H9 (cell line): ENCODE results near the gene DTD1. TPM values are rescaled to one million over a fixed set of nuclear protein-coding genes. Genes with fewer than 3 reads are reported as not detected.

Experiments used
- DNase-seq: peaks from one replicate; pipeline ENCODE4 v3.0.0-alpha.2; 2017
- H2AFZ ChIP-seq: one replicate; pipeline ENCODE4 v1.6.1; 2013; ENCODE audit warnings: mild to moderate bottlenecking, low read length, control low read depth, moderate library complexity
- H2AK5ac ChIP-seq: 2 replicates; pipeline ENCODE4 v1.6.1; 2013; ENCODE audit warnings: low read length, control low read depth, mixed read lengths; ENCODE audit not compliant: insufficient read length
- H2BK120ac ChIP-seq: one replicate; pipeline ENCODE4 v1.6.1; 2013; ENCODE audit warnings: low read depth, mild to moderate bottlenecking, low read length, control low read depth, inconsistent platforms; ENCODE audit not compliant: poor library complexity, severe bottlenecking
- H2BK12ac ChIP-seq: 2 replicates; pipeline ENCODE4 v1.6.1; 2013; ENCODE audit warnings: low read length, control low read depth, mixed read lengths, low read depth; ENCODE audit not compliant: insufficient read length
- H2BK15ac ChIP-seq: 2 replicates; pipeline ENCODE4 v1.6.1; 2013; ENCODE audit warnings: low read depth, low read length, control low read depth
- H2BK20ac ChIP-seq: one replicate; pipeline ENCODE4 v1.6.1; 2013; ENCODE audit warnings: low read depth, mild to moderate bottlenecking, low read length, control low read depth, inconsistent platforms; ENCODE audit not compliant: poor library complexity, severe bottlenecking
- H2BK5ac ChIP-seq: 2 replicates; pipeline ENCODE4 v1.6.1; 2013; ENCODE audit warnings: low read length, control low read depth, mixed read lengths; ENCODE audit not compliant: insufficient read length
- H3K14ac ChIP-seq: 2 replicates; pipeline ENCODE4 v1.6.1; 2013; ENCODE audit warnings: low read length, control low read depth; ENCODE audit not compliant: insufficient read depth
- H3K18ac ChIP-seq: 2 replicates; pipeline ENCODE4 v1.6.1; 2013; ENCODE audit warnings: low read depth, mild to moderate bottlenecking, mixed read lengths, low read length, control low read depth; ENCODE audit not compliant: insufficient read length
- H3K23ac ChIP-seq: 2 replicates; pipeline ENCODE4 v1.6.1; 2013; ENCODE audit warnings: low read length, control low read depth, mixed read lengths, low read depth; ENCODE audit not compliant: insufficient read length
- H3K23me2 ChIP-seq: 2 replicates; pipeline ENCODE4 v1.6.1; 2013; ENCODE audit warnings: low read depth, mild to moderate bottlenecking, mixed read lengths, low read length, control low read depth; ENCODE audit not compliant: insufficient read length, poor library complexity, severe bottlenecking
- H3K27ac ChIP-seq: 2 replicates; pipeline ENCODE4 v1.5.1; 2013; ENCODE audit warnings: low read length, control low read depth, mixed read lengths, low read depth; ENCODE audit not compliant: insufficient read length
- H3K27me3 ChIP-seq: 2 replicates; pipeline ENCODE4 v1.6.1; 2013; ENCODE audit warnings: low read length, control low read depth, inconsistent platforms; ENCODE audit not compliant: insufficient read depth
- H3K4ac ChIP-seq: 2 replicates; pipeline ENCODE4 v1.6.1; 2013; ENCODE audit warnings: low read depth, mild to moderate bottlenecking, control low read depth, inconsistent platforms, low read length, moderate library complexity
- H3K4me1 ChIP-seq: 2 replicates; pipeline ENCODE4 v1.6.1; 2013; ENCODE audit warnings: low read length, control low read depth, inconsistent platforms; ENCODE audit not compliant: insufficient read depth
- H3K4me2 ChIP-seq: 2 replicates; pipeline ENCODE4 v1.6.1; 2013; ENCODE audit warnings: low read length, control low read depth, mixed read lengths; ENCODE audit not compliant: insufficient read length, insufficient read depth
- H3K56ac ChIP-seq: 2 replicates; pipeline ENCODE4 v1.6.1; 2013; ENCODE audit warnings: low read depth, mild to moderate bottlenecking, mixed read lengths, low read length, control low read depth; ENCODE audit not compliant: insufficient read length
- H3K79me1 ChIP-seq: 2 replicates; pipeline ENCODE4 v1.6.1; 2013; ENCODE audit warnings: low read depth, mild to moderate bottlenecking, moderate library complexity, low read length, control low read depth, inconsistent platforms; ENCODE audit not compliant: insufficient read depth, poor library complexity, severe bottlenecking
- H3K79me2 ChIP-seq: 2 replicates; pipeline ENCODE4 v1.6.1; 2013; ENCODE audit warnings: low read length, control low read depth, inconsistent platforms; ENCODE audit not compliant: insufficient read depth
- H3K9ac ChIP-seq: 2 replicates; pipeline ENCODE4 v1.6.1; 2013; ENCODE audit warnings: low read length, control low read depth, mixed read lengths; ENCODE audit not compliant: insufficient read length; ENCODE audit errors: extremely low read depth
- H3K9me3 ChIP-seq: one replicate; pipeline ENCODE4 v1.6.1; 2013; ENCODE audit warnings: low read depth, low read length, inconsistent platforms; ENCODE audit not compliant: control insufficient read depth
- H3T11ph ChIP-seq: one replicate; pipeline ENCODE4 v1.6.1; 2013; ENCODE audit warnings: mild to moderate bottlenecking, low read length, control low read depth, inconsistent platforms
- H4K20me1 ChIP-seq: one replicate; pipeline ENCODE4 v1.6.1; 2013; ENCODE audit not compliant: control insufficient read depth, insufficient read length, insufficient read depth
- H4K5ac ChIP-seq: 2 replicates; pipeline ENCODE4 v1.6.1; 2013; ENCODE audit warnings: low read depth, mild to moderate bottlenecking, mixed read lengths, low read length, control low read depth; ENCODE audit not compliant: insufficient read length
- H4K8ac ChIP-seq: replicated peaks from 2 replicates; pipeline ENCODE4 v1.6.1; 2013; ENCODE audit warnings: low read length, control low read depth, mixed read lengths, low read depth; ENCODE audit not compliant: insufficient read length
- H4K91ac ChIP-seq: 2 replicates; pipeline ENCODE4 v1.6.1; 2013; ENCODE audit warnings: low read depth, mild to moderate bottlenecking, moderate library complexity, mixed read lengths, low read length, control low read depth; ENCODE audit not compliant: insufficient read length
- H3K27ac Mint-ChIP-seq, 3 experiments: 2 replicates in 2 of 3; 3 replicates in 1 of 3; pipeline ENCODE4 v1.8.0; 2020 to 2021; ENCODE audit warnings: mixed read lengths in 3 of 3, mild to moderate bottlenecking in 1 of 3, moderate library complexity in 1 of 3
- H3K27me3 Mint-ChIP-seq: 2 replicates; pipeline ENCODE4 v1.8.0; 2021; ENCODE audit warnings: low read depth, mild to moderate bottlenecking, moderate library complexity, mixed read lengths
- H3K36me3 Mint-ChIP-seq, 3 experiments: 2 replicates in 2 of 3; 3 replicates in 1 of 3; pipeline ENCODE4 v1.8.0; 2020 to 2021; ENCODE audit warnings: low read depth in 3 of 3, mixed read lengths in 3 of 3; ENCODE audit not compliant: insufficient read depth in 1 of 3
- H3K4me1 Mint-ChIP-seq, 2 experiments: 2 replicates each; pipeline ENCODE4 v1.8.0; 2020; ENCODE audit warnings: mixed read lengths in 2 of 2
- H3K4me3 Mint-ChIP-seq, 2 experiments: 2 replicates in 1 of 2; 3 replicates in 1 of 2; pipeline ENCODE4 v1.8.0; 2020 to 2021; ENCODE audit warnings: mild to moderate bottlenecking in 2 of 2, mixed read lengths in 2 of 2, moderate library complexity in 1 of 2
- H3K9me3 Mint-ChIP-seq, 2 experiments: 2 replicates in 1 of 2; 3 replicates in 1 of 2; pipeline ENCODE4 v1.8.0; 2020; ENCODE audit warnings: mild to moderate bottlenecking in 2 of 2, mixed read lengths in 2 of 2, moderate library complexity in 1 of 2
- CTCF ChIP-seq: fragments of 200-600 bp; sonication (generic); conservative IDR thresholded peaks from 3 replicates; pipeline ENCODE4 v1.8.0; 2021; ENCODE audit warnings: antibody characterized with exemption, mild to moderate bottlenecking
- WGBS: extraction: QIAGEN DNeasy Blood & Tissue Kit; methylation state at CpG from one replicate; pipeline ENCODE4 v1.1.7; 2013; ENCODE audit warnings: missing lambda C conversion rate, low lambda C conversion rate, mixed read lengths; ENCODE audit not compliant: insufficient read length; ENCODE audit errors: extremely low coverage; 5-methylcytosine and 5-hydroxymethylcytosine counted together
- total RNA-seq: library from RNA; stranded (reverse); gene quantifications from 2 replicates; pipeline ENCODE4 v1.2.1, GENCODE V29; 2021

Gene DTD1
- total RNA-seq, 1 experiment from 2014 or later = 62.0 TPM

DNA sequence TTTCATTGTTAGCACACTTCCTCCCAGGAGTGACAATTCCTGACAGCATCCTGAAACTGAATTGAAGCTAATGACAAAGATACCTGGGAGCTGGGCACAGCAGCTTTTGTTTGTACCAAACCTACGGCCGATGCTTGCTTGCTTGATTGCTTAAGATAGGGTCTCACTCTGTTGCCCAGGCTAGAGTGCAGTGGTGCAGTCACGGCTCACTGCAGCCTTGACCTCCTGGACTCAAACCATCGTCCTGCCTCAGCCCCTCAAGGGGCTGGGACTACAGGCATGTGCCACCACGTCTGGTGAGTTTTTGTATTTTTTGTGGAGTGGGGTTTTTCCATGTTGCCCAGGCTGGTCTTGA lies 141.0 kb downstream of the DTD1 start:
- Mint-ChIP-seq H3K36me3 (no peaks in the 10 kb centered on the region; a peak in 2 of 7 replicates), H3K4me3 (no peak overlapping the region), H3K27me3 (no peaks in the 10 kb centered on the region; the same call in 1 of the 2 replicates), H3K9me3 (no peaks in the 10 kb centered on the region), H3K27ac (peak overlapping the region in 2 of 3 experiments; percentile 49 to 88; a peak in 2 of 7 replicates), H3K4me1 (peaks cover 28 to 35% of the 10 kb centered on the region in 2 experiments)
- Histone ChIP-seq H3K56ac (no peak overlapping the region), H3K4me1 (peaks cover 3% of the 10 kb centered on the region; the same call in 1 of the 2 replicates), H2BK15ac (no peak overlapping the region), H3K9ac (no peak overlapping the region), H2AK5ac (no peak overlapping the region), H3K18ac (no peak overlapping the region), H2BK12ac (no peak overlapping the region), H3K27me3 (no peaks in the 10 kb centered on the region), H3K23ac (no peak overlapping the region), H3K4me2 (no peak overlapping the region), H4K8ac (no peak overlapping the region), H2AFZ (no peak overlapping the region), H3K14ac (no peak overlapping the region), H4K91ac (no peak overlapping the region), H3K27ac (no peak overlapping the region), H4K5ac (no peak overlapping the region), H2BK20ac (no peak overlapping the region), H2BK5ac (no peak overlapping the region), H3K79me1 (peaks cover 4% of the 10 kb centered on the region), H2BK120ac (no peak overlapping the region), H4K20me1 (no peaks in the 10 kb centered on the region), H3K23me2 (no peaks in the 10 kb centered on the region), H3T11ph (no peak overlapping the region), H3K4ac (no peak overlapping the region), H3K9me3 (no peaks in the 10 kb centered on the region), H3K79me2 (no peaks in the 10 kb centered on the region; the same call in 1 of the 2 replicates)
- WGBS = no CpG with 5 or more reads among the region's 5 CpGs
- DNase-seq = no peak
- no peak for TF ChIP-seq CTCF
